ENCODE results near the gene RGS13.
"Not testable (repeated sequence)": the region's sequence is repeated elsewhere in the genome, so short reads cannot be mapped to it uniquely, and the experiment has no call there.

RGS13 gene

DNA sequence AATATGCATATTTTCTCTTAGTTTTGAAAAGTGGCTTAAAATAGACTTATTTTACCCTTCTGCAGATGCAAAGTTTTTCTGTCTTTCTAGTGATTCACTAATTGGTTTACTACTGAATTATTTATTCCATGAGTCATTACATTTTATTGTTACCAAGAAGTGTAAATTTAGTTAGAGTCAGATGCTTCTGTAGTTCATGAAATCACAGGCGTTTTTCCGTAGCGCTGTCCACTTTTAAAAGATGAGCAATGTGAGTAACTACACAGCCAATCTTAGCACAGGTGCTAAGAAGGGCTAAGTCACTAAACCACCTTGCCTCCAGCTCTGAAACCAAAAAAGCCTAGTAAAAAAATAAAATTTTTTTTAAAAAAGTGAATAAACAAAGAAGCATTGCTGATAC lies 24.7 kb downstream of the RGS13 start:
- no peak overlapping the region for H3K4me3 Mint-ChIP-seq
- DNase-seq (ENCODE audit: low spot score in 2 of 2): no peak
- no peaks in the 10 kb centered on the region for H3K36me3 Mint-ChIP-seq (ENCODE audit: insufficient read depth)
- no peak overlapping the region for H3K27ac Mint-ChIP-seq (ENCODE audit: low read depth)
- no peaks in the 10 kb centered on the region for H3K9me3 Mint-ChIP-seq
- ATAC-seq (replicated peaks; ENCODE audit: extremely low read depth, poor library complexity, severe bottlenecking): no peak
- H3K27me3 Mint-ChIP-seq: no peaks in the 10 kb centered on the region
- no peaks in the 10 kb centered on the region for H3K4me1 Mint-ChIP-seq

DNA sequence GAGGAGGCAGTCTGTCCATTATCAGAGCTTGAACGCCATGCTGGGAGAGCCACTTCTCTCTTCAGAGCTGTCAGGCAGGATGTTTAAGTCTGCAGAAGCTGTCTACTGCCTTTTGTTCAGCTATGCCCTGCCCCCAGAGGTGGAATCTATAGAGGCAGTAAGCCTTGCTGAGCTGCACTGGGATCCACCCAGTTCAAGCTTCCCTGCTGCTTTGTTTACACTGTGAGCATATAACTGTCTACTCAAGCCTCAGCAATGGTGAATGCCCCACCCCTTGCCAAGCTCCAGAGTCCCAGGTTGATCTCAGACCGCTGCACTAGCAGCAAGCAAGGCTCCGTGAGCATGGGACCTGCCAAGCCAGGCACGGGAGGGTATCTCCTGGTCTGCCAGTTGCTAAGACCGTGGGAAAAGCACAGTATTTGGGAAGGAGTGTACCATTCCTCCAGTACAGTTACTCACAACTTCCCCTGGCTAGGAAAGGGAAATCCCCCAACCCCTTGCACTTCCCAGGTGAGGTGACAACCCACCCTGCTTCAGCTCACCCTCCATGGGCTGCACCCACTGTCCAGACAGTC lies 32.5 kb downstream of the RGS13 start:
- no peak overlapping the region for H3K4me3 Mint-ChIP-seq
- H3K9me3 Mint-ChIP-seq: no peaks in the 10 kb centered on the region
- no peak overlapping the region for H3K27ac Mint-ChIP-seq (ENCODE audit: low read depth)
- H3K4me1 Mint-ChIP-seq: no peaks in the 10 kb centered on the region
- ATAC-seq (replicated peaks; ENCODE audit: extremely low read depth, poor library complexity, severe bottlenecking) (no peak), DNase-seq (ENCODE audit: low spot score in 2 of 2) (no peak)
- H3K36me3 Mint-ChIP-seq (ENCODE audit: insufficient read depth): no peaks in the 10 kb centered on the region
- H3K27me3 Mint-ChIP-seq: peaks cover 14% of the 10 kb centered on the region

DNA sequence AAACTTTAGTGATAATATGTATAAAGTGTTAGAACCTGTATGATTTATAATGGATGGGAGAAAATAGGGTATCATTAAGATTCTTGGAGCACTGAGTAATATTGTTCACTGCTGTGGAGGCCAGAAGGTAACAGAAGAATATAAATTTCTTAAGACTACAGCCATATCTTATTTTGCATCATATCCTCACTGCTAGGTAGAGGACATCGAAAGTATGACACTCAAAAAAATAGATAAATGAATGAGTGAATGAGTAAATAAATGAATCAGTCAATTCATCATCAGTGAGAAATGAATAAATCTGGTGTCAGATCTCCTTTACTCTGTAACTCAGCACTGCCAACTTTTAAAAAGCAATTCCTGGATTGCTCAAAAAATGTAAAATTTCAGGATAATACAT lies 33.2 kb downstream of the RGS13 start:
- Mint-ChIP-seq H3K27ac (ENCODE audit: low read depth) (no peak overlapping the region), H3K4me1 (no peaks in the 10 kb centered on the region), H3K4me3 (no peak overlapping the region), H3K36me3 (ENCODE audit: insufficient read depth) (no peaks in the 10 kb centered on the region), H3K9me3 (no peaks in the 10 kb centered on the region), H3K27me3 (peaks cover 18% of the 10 kb centered on the region)
- ATAC-seq (replicated peaks; ENCODE audit: extremely low read depth, poor library complexity, severe bottlenecking) (no peak), DNase-seq (ENCODE audit: low spot score in 2 of 2) (no peak)

DNA sequence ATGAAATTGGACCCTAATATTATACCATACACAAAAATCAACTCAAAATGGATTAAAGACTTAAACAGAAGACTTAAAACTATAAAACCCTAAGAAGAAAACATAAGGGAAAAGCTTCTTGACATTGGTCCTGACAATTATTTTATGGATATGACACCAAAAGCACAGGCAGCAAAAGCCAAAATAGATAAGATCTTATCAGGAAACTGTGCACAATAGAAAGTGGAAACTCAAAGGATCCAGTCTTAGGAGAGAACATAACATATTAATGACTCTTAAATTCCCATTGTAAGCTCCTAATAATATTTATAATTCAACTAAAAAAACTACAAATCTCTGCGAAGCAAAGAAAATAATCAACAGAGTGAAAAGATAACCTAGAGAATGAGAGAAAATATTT lies 39.8 kb downstream of the RGS13 start:
- Mint-ChIP-seq H3K27ac (ENCODE audit: low read depth) (no peak overlapping the region), H3K9me3 (no peaks in the 10 kb centered on the region), H3K36me3 (ENCODE audit: insufficient read depth) (peaks cover 4% of the 10 kb centered on the region), H3K4me1 (no peaks in the 10 kb centered on the region), H3K27me3 (peaks cover 18% of the 10 kb centered on the region), H3K4me3 (no peak overlapping the region)
- DNase-seq (ENCODE audit: low spot score in 2 of 2) (no peak), ATAC-seq (replicated peaks; ENCODE audit: extremely low read depth, poor library complexity, severe bottlenecking) (no peak)

DNA sequence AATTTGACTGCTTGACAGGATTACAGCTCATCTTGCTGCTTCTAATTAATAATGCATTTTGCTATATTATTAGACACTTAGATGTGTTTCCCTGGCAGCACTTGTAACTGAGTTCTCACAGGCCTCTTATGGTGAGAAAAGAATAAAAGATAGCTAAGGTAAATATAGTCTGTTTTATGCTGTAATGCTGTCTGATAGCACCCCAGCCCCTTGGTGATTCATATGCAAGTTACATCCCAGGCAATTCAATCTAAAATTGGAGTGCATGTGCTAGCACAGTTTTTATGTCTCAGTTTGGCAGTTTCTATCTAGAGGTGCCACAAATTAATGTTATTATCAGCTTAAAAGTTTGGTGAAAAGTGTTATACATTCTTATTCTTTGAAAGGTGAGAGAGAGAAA lies 42.2 kb downstream of the RGS13 start:
- Mint-ChIP-seq H3K9me3 (no peaks in the 10 kb centered on the region), H3K36me3 (ENCODE audit: insufficient read depth) (peaks cover 4% of the 10 kb centered on the region), H3K27ac (ENCODE audit: low read depth) (no peak overlapping the region), H3K27me3 (peaks cover 8% of the 10 kb centered on the region), H3K4me1 (no peaks in the 10 kb centered on the region), H3K4me3 (no peak overlapping the region)
- DNase-seq (ENCODE audit: low spot score in 2 of 2): no peak
- no peak for ATAC-seq (replicated peaks; ENCODE audit: extremely low read depth, poor library complexity, severe bottlenecking)

DNA sequence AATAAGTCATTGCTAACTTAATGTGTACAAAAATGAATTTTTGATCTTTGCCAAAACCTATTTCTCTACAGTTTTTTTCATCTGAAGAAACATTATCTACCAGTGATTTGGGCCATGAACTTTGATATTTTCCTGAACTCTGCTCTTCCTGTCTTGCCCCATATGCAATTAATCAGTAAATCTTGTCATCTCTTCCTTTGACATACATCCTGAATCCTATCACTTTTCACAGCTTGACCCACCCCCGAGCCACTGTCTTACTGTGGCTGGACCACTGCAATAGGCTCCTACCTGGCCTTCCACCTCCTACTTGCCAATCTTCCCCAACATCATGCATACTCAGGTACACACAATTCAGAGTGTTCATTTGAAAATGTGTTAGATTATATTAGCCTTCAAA lies 46.4 kb downstream of the RGS13 start:
- H3K4me3 Mint-ChIP-seq: no peak overlapping the region
- no peaks in the 10 kb centered on the region for H3K9me3 Mint-ChIP-seq
- no peaks in the 10 kb centered on the region for H3K4me1 Mint-ChIP-seq
- no peak for DNase-seq (ENCODE audit: low spot score in 2 of 2)
- H3K27me3 Mint-ChIP-seq: no peaks in the 10 kb centered on the region
- no peak for ATAC-seq (replicated peaks; ENCODE audit: extremely low read depth, poor library complexity, severe bottlenecking)
- peaks cover 2% of the 10 kb centered on the region for H3K36me3 Mint-ChIP-seq (ENCODE audit: insufficient read depth)
- no peak overlapping the region for H3K27ac Mint-ChIP-seq (ENCODE audit: low read depth)

DNA sequence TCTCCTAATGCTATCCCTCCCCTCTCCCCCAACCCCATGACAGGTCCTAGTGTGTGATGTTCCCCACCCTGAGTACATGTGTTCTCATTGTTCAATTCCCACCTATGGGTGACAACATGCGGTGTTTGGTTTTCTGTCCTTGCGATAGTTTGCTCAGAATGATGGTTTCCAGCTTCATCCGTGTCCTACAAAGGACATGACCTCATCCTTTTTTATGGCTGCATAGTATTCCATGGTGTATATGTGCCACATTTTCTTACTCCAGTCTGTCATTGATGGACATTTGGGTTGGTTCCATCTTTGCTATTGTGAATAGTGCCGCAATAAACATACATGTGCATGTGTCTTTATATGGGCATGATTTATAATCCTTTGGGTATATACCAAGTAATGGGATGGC lies 47.1 kb downstream of the RGS13 start:
- DNase-seq (ENCODE audit: low spot score in 2 of 2); H3K9me3 Mint-ChIP-seq; H3K27me3 Mint-ChIP-seq; H3K36me3 Mint-ChIP-seq (ENCODE audit: insufficient read depth); ATAC-seq (replicated peaks; ENCODE audit: extremely low read depth, poor library complexity, severe bottlenecking); H3K27ac Mint-ChIP-seq (ENCODE audit: low read depth); H3K4me3 Mint-ChIP-seq; H3K4me1 Mint-ChIP-seq: not testable (repeated sequence)

DNA sequence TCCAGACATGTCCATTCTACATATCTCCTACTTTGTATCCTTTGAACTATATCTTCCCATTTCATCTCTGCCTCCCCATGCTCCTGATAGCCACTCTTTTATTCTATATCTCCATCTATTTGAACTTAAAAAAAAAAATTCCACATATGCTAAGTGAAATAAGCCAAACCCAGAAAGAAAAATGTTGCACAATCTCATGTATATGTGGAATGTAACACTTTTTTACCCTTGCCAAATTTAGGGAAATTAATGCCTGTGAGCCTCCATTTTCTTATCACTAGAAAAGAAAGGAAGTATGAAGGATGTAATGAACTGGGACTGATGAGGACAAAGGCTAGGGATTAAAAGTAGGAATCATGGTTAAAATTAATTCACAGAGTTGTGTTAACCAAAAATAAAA lies 53.5 kb downstream of the RGS13 start:
- Mint-ChIP-seq H3K4me3 (no peak overlapping the region), H3K4me1 (no peaks in the 10 kb centered on the region), H3K27me3 (no peaks in the 10 kb centered on the region), H3K27ac (ENCODE audit: low read depth) (no peak overlapping the region), H3K36me3 (ENCODE audit: insufficient read depth) (no peaks in the 10 kb centered on the region), H3K9me3 (peaks cover 13% of the 10 kb centered on the region)
- no peak for ATAC-seq (replicated peaks; ENCODE audit: extremely low read depth, poor library complexity, severe bottlenecking)
- no peak for DNase-seq (ENCODE audit: low spot score in 2 of 2)

DNA sequence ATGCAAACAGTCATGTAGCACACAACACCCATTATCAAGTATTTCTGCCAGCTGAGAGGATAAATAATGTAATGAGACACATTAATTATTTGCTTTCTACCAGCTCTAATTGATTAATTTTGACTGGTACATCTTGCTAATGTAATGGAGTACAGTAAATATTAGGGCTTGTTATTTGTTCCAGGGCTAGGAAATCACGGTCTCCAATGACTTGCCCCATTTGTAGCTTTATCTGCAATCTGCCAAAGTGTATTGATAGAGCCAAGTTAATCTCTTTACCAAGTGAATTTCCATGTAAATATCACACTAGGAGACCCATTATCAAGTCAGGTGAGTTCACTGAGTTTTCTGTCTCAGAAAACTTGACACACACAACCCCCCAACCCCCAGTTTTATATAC lies 55.1 kb downstream of the RGS13 start:
- ATAC-seq (replicated peaks; ENCODE audit: extremely low read depth, poor library complexity, severe bottlenecking): no peak
- no peak overlapping the region for H3K27ac Mint-ChIP-seq (ENCODE audit: low read depth)
- H3K36me3 Mint-ChIP-seq (ENCODE audit: insufficient read depth): no peaks in the 10 kb centered on the region
- peaks cover 13% of the 10 kb centered on the region for H3K9me3 Mint-ChIP-seq
- no peak for DNase-seq (ENCODE audit: low spot score in 2 of 2)
- H3K4me3 Mint-ChIP-seq: no peak overlapping the region
- H3K27me3 Mint-ChIP-seq: no peaks in the 10 kb centered on the region
- no peaks in the 10 kb centered on the region for H3K4me1 Mint-ChIP-seq

DNA sequence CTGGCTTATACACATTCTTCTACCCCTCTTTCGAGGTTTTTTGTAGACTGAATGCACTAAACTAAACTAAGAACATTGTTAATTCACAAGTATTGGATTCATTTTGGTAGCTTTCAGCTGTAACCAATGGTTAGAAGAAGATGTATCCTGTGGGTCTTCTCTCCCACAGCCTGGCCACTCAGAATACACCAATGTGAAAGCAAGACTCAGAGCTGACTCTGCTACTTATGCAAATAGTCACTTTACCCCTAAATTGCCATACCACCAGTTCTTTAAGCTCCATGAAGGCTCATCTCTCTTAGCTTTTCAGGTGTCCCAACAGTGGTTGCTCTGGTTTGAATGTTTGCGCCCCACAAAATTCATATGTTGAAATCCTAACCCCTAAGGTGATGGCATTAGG lies 60.1 kb downstream of the RGS13 start:
- Mint-ChIP-seq H3K4me1 (no peaks in the 10 kb centered on the region), H3K27ac (ENCODE audit: low read depth) (no peak overlapping the region)

DNA sequence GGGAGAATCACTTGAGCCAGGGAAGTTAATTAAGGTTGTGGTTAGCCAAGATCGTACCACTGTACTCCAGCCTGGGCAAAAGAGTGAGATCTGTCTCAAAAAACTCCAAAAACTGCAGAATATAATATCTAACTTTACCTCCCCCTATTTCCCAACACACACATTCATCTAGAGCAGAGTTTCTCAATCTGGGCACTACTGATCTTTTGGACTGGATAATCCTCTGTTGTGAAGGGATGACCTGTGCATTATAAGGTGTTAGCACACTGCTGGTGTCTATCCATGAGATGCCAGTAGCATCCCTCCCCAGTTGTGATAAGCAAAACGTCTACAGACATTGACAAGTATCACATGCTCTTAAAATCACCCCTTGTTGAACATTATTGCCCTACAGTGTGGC lies 61.8 kb downstream of the RGS13 start:
- Mint-ChIP-seq H3K4me3 (no peak overlapping the region), H3K27me3 (no peaks in the 10 kb centered on the region), H3K9me3 (peaks cover 3% of the 10 kb centered on the region), H3K4me1 (peaks cover 4% of the 10 kb centered on the region), H3K27ac (ENCODE audit: low read depth) (no peak overlapping the region), H3K36me3 (ENCODE audit: insufficient read depth) (no peaks in the 10 kb centered on the region)
- DNase-seq (ENCODE audit: low spot score in 2 of 2): no peak
- ATAC-seq (replicated peaks; ENCODE audit: extremely low read depth, poor library complexity, severe bottlenecking): no peak

More for the DNA sequence above, 60.1 kb downstream of the RGS13 start:
- no peak overlapping the region for H3K4me3 Mint-ChIP-seq
- no peaks in the 10 kb centered on the region for H3K36me3 Mint-ChIP-seq (ENCODE audit: insufficient read depth)
- DNase-seq (ENCODE audit: low spot score in 2 of 2) (no peak), ATAC-seq (replicated peaks; ENCODE audit: extremely low read depth, poor library complexity, severe bottlenecking) (no peak)
- no peaks in the 10 kb centered on the region for H3K27me3 Mint-ChIP-seq
- H3K9me3 Mint-ChIP-seq: peaks cover 6% of the 10 kb centered on the region

DNA sequence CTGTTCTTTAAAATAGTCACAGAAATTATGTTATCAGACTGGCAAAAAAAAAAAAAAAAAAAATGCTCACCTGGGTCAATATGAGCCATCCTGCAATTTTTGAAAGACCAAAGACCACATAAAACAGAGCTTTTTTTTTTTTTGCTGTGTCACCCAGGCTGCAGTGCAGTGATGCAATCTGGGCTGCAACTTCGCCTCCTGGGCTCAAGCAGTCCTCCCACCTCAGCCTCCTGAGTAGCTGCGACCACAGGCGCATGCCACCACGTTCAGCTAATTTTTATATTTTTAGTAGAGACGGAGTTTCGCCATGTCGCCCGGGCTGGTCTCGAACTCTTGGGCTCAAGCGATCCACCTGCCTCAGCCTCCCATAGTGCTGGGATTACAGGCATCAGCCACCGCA lies 62.8 kb downstream of the RGS13 start:
- H3K27me3 Mint-ChIP-seq: no peaks in the 10 kb centered on the region
- ATAC-seq (replicated peaks; ENCODE audit: extremely low read depth, poor library complexity, severe bottlenecking) (no peak), DNase-seq (ENCODE audit: low spot score in 2 of 2) (no peak)
- H3K4me1 Mint-ChIP-seq: peaks cover 10% of the 10 kb centered on the region
- H3K9me3 Mint-ChIP-seq: no peaks in the 10 kb centered on the region
- H3K36me3 Mint-ChIP-seq (ENCODE audit: insufficient read depth): no peaks in the 10 kb centered on the region
- no peak overlapping the region for H3K4me3 Mint-ChIP-seq
- no peak overlapping the region for H3K27ac Mint-ChIP-seq (ENCODE audit: low read depth)

DNA sequence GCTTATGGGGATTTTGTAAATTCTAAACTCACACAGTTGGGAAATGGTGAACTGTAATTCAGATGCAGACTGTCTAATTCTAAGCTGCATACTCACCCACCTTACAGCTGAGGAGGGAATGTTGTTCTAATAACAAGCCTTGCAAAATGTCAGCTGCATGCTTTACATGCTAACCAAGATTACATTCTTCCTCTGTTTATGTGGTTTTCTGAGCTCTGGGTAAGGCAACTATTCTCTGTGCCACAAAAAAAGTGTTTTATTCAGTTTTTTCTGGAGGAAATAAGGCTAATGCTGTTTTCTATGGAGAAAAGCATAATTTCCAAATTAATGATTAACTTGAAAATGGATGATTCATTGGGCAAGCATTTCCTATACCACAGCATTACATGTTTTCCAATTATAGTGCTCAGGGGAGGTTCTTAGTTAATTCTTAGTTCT lies 64.9 kb downstream of the RGS13 start:
- peaks cover 10% of the 10 kb centered on the region for H3K4me1 Mint-ChIP-seq
- H3K27ac Mint-ChIP-seq (ENCODE audit: low read depth): no peak overlapping the region
- no peak for ATAC-seq (replicated peaks; ENCODE audit: extremely low read depth, poor library complexity, severe bottlenecking)
- H3K9me3 Mint-ChIP-seq: no peaks in the 10 kb centered on the region
- H3K27me3 Mint-ChIP-seq: no peaks in the 10 kb centered on the region
- no peak for DNase-seq (ENCODE audit: low spot score in 2 of 2)
- no peaks in the 10 kb centered on the region for H3K36me3 Mint-ChIP-seq (ENCODE audit: insufficient read depth)
- no peak overlapping the region for H3K4me3 Mint-ChIP-seq
